GM23338 (cell line): ENCODE results near the gene BRAF. TPM values are rescaled to one million over a fixed set of nuclear protein-coding genes. Genes with fewer than 3 reads are reported as not detected.

Experiments
- ATAC-seq: fragments of 200-7000 bp; cut with Tn5 transposase; 3 replicates; pipeline ENCODE4 v1.9.1; 2020
- DNase-seq: peaks from one replicate; pipeline ENCODE4 v3.0.0-alpha.2; 2015; ENCODE audit warnings: low spot score
- H2AFZ ChIP-seq: fragments of 200-600 bp; sonication (generic); 2 replicates; pipeline ENCODE4 v1.8.0; 2016; ENCODE audit warnings: antibody characterized with exemption, mild to moderate bottlenecking, moderate library complexity
- H3F3A ChIP-seq: fragments of 200-600 bp; sonication (generic); replicated peaks from 2 replicates; pipeline ENCODE4 v1.8.0; 2017; ENCODE audit warnings: antibody characterized with exemption, mixed run types, low read depth
- H3K27ac ChIP-seq: fragments of 200-600 bp; sonication (generic); 2 replicates; pipeline ENCODE4 v1.6.1; 2016; ENCODE audit warnings: low read depth
- H3K27me3 ChIP-seq: fragments of 200-600 bp; sonication (generic); 2 replicates; pipeline ENCODE4 v1.8.0; 2016; ENCODE audit warnings: mild to moderate bottlenecking, mixed run types, moderate library complexity; ENCODE audit not compliant: insufficient read depth
- H3K36me3 ChIP-seq: fragments of 200-600 bp; sonication (generic); 2 replicates; pipeline ENCODE4 v1.8.0; 2016; ENCODE audit warnings: mild to moderate bottlenecking; ENCODE audit not compliant: insufficient read depth
- H3K4me1 ChIP-seq: fragments of 200-600 bp; sonication (generic); 2 replicates; pipeline ENCODE4 v1.8.0; 2016; ENCODE audit warnings: mild to moderate bottlenecking, moderate library complexity; ENCODE audit not compliant: insufficient read depth
- H3K4me2 ChIP-seq: fragments of 200-600 bp; sonication (generic); 2 replicates; pipeline ENCODE4 v1.7.1; 2017; ENCODE audit warnings: mixed run types
- H3K4me3 ChIP-seq: fragments of 200-600 bp; sonication (generic); 2 replicates; pipeline ENCODE4 v1.6.1; 2016; ENCODE audit warnings: mixed run types
- H3K79me2 ChIP-seq: fragments of 200-600 bp; sonication (generic); replicated peaks from 2 replicates; pipeline ENCODE4 v1.8.0; 2017; ENCODE audit warnings: mild to moderate bottlenecking; ENCODE audit not compliant: insufficient read depth
- H3K9me2 ChIP-seq: fragments of 200-600 bp; sonication (generic); 2 replicates; pipeline ENCODE4 v1.8.0; 2017; ENCODE audit not compliant: insufficient read depth
- H4K20me1 ChIP-seq: fragments of 200-600 bp; sonication (generic); replicated peaks from 2 replicates; pipeline ENCODE4 v1.8.0; 2017; ENCODE audit warnings: mild to moderate bottlenecking; ENCODE audit not compliant: insufficient read depth
- H3K27ac Mint-ChIP-seq: 2 replicates; pipeline ENCODE4 v1.8.0; 2020; ENCODE audit warnings: inconsistent platforms, mild to moderate bottlenecking, moderate library complexity, mixed read lengths
- H3K27me3 Mint-ChIP-seq: 3 replicates; pipeline ENCODE4 v1.8.0; 2022; ENCODE audit warnings: low read depth, mild to moderate bottlenecking, moderate library complexity, mixed read lengths, inconsistent platforms; ENCODE audit not compliant: insufficient read depth, poor library complexity
- H3K36me3 Mint-ChIP-seq: 3 replicates; pipeline ENCODE4 v1.8.0; 2021; ENCODE audit warnings: low read depth, mild to moderate bottlenecking, inconsistent platforms, moderate library complexity, mixed read lengths
- H3K4me1 Mint-ChIP-seq: 3 replicates; pipeline ENCODE4 v1.8.0; 2020; ENCODE audit warnings: mild to moderate bottlenecking, inconsistent platforms, mixed read lengths
- H3K4me3 Mint-ChIP-seq: 3 replicates; pipeline ENCODE4 v1.8.0; 2021; ENCODE audit warnings: moderate library complexity, mild to moderate bottlenecking, inconsistent platforms, mixed read lengths
- H3K9me3 Mint-ChIP-seq: 3 replicates; pipeline ENCODE4 v1.8.0; 2020; ENCODE audit warnings: moderate library complexity, mild to moderate bottlenecking, inconsistent platforms, mixed read lengths
- CREB1 ChIP-seq: fragments of 250-450 bp; sonication (Bioruptor Pico); IDR thresholded peaks from 2 replicates; pipeline ENCODE4 v1.5.0; 2020; ENCODE audit warnings: low read depth, mild to moderate bottlenecking, moderate library complexity
- CTCF ChIP-seq, 2 experiments: fragments of 200-600 bp in 1 of 2; sonication (generic) in 1 of 2; conservative IDR thresholded peaks; 2 replicates each; pipeline versions ENCODE4 v1.5.1 to v1.6.1; 2016 to 2017; ENCODE audit warnings: antibody characterized with exemption in 2 of 2, low read depth in 2 of 2, mild to moderate bottlenecking in 2 of 2, moderate library complexity in 1 of 2
- EZH2 ChIP-seq: fragments of 200-600 bp; sonication (generic); IDR thresholded peaks from one replicate; pipeline ENCODE4 v1.8.0; 2017; ENCODE audit warnings: antibody characterized with exemption, mild to moderate bottlenecking, low read depth; ENCODE audit not compliant: unreplicated experiment
- EZH2phosphoT487 ChIP-seq: fragments of 200-600 bp; sonication (generic); IDR thresholded peaks from one replicate; pipeline ENCODE4 v1.8.1; 2018; ENCODE audit warnings: antibody characterized with exemption; ENCODE audit not compliant: unreplicated experiment
- POLR2AphosphoS5 ChIP-seq: IDR thresholded peaks from 2 replicates; pipeline ENCODE4 v1.6.1; 2016; ENCODE audit warnings: antibody characterized with exemption, low read depth
- polyA plus RNA-seq: library from polyadenylated mRNA; unstranded; fragments of >200 nt; fragmentation: Nextera tagmentation; extraction: Ambion mirVana; gene quantifications from 2 replicates; pipeline ENCODE4 v1.2.1, GENCODE V29; 2016
- total RNA-seq: library from RNA; depleted of rRNA; stranded (reverse); fragments of >200 nt; shearing (Covaris generic); gene quantifications from 2 replicates; pipeline ENCODE4 v1.2.3, GENCODE V29; 2014

The BRAF gene
- total and polyA plus RNA-seq, 2 experiments from 2014 or later: 14.6 to 36.8 TPM

- H3K4me3 Mint-ChIP-seq: no peak overlapping the region
- no peaks in the 10 kb centered on the region for H3K9me2 ChIP-seq
- TF ChIP-seq POLR2AphosphoS5: peak; percentile 46
- TF ChIP-seq CTCF (conservative IDR thresholded peaks at IDR 0.05; ENCODE audit: low read depth in 2 of 2): peak; percentile 48 to 67
- TF ChIP-seq EZH2phosphoT487: no peak
- TF ChIP-seq CREB1 (CRISPR knock-in tag): peak; percentile 93
- H3K27ac Mint-ChIP-seq: no peak overlapping the region
- H3F3A ChIP-seq: no peaks in the 10 kb centered on the region
- H3K4me3 ChIP-seq: peak overlapping the region; percentile 67
- peak overlapping the region; percentile 95 for H3K27ac ChIP-seq
- peaks cover 52% of the 10 kb centered on the region for H3K79me2 ChIP-seq
- no peaks in the 10 kb centered on the region for H3K36me3 ChIP-seq
- no peaks in the 10 kb centered on the region for H3K9me3 Mint-ChIP-seq
- DNase-seq (peak; percentile 92), ATAC-seq (peak; percentile 93)
- H2AFZ ChIP-seq: peak overlapping the region; percentile 30; the same call in 1 of the 2 replicates
- no peaks in the 10 kb centered on the region for H3K27me3 ChIP-seq
- H3K4me1 Mint-ChIP-seq: no peaks in the 10 kb centered on the region
- H4K20me1 ChIP-seq: peaks cover 37% of the 10 kb centered on the region
- no peaks in the 10 kb centered on the region for H3K36me3 Mint-ChIP-seq
- peaks cover 3% of the 10 kb centered on the region for H3K27me3 Mint-ChIP-seq
- peaks cover 20% of the 10 kb centered on the region for H3K4me1 ChIP-seq
- H3K4me2 ChIP-seq: peak overlapping the region; percentile 84
Measured at GRCh38 chr7:140924019-140924820, 509 bp downstream of the BRAF start.

- peak overlapping the region; percentile 67 for H3K4me3 ChIP-seq
Measured at GRCh38 chr7:140923358-140924006, 1.2 kb downstream of the BRAF start.

More at GRCh38 chr7:140923358-140924006, 1.2 kb downstream of the BRAF start:
- no peaks in the 10 kb centered on the region for H3F3A ChIP-seq
- no peak overlapping the region for H3K27ac Mint-ChIP-seq
- peaks cover 59% of the 10 kb centered on the region for H3K79me2 ChIP-seq
- no peaks in the 10 kb centered on the region for H3K9me3 Mint-ChIP-seq
- H3K27me3 ChIP-seq: no peaks in the 10 kb centered on the region
- H3K27ac ChIP-seq: peak overlapping the region; percentile 95; the same call in 1 of the 2 replicates
- peak overlapping the region; percentile 84 for H3K4me2 ChIP-seq
- peak overlapping the region; percentile 23; the same call in 1 of the 2 replicates for H2AFZ ChIP-seq
- H3K9me2 ChIP-seq: no peaks in the 10 kb centered on the region
- no peaks in the 10 kb centered on the region; the same call in 2 of the 3 replicates for H3K36me3 Mint-ChIP-seq
- H3K36me3 ChIP-seq: no peaks in the 10 kb centered on the region
- DNase-seq (peak; percentile 27), ATAC-seq (peak; percentile 24)
- TF ChIP-seq CREB1 (CRISPR knock-in tag): no peak
- no peak for TF ChIP-seq CTCF (conservative IDR thresholded peaks at IDR 0.05; ENCODE audit: low read depth in 2 of 2)
- TF ChIP-seq EZH2: no peak
- no peak for TF ChIP-seq EZH2phosphoT487
- TF ChIP-seq POLR2AphosphoS5: no peak
- peaks cover 20% of the 10 kb centered on the region for H3K4me1 ChIP-seq
- H3K4me1 Mint-ChIP-seq: no peaks in the 10 kb centered on the region
- peaks cover 3% of the 10 kb centered on the region for H3K27me3 Mint-ChIP-seq
- peaks cover 39% of the 10 kb centered on the region for H4K20me1 ChIP-seq
- H3K4me3 Mint-ChIP-seq: no peak overlapping the region
